ENCODE data around the gene PRDM4.

PRDM4 gene

DNA sequence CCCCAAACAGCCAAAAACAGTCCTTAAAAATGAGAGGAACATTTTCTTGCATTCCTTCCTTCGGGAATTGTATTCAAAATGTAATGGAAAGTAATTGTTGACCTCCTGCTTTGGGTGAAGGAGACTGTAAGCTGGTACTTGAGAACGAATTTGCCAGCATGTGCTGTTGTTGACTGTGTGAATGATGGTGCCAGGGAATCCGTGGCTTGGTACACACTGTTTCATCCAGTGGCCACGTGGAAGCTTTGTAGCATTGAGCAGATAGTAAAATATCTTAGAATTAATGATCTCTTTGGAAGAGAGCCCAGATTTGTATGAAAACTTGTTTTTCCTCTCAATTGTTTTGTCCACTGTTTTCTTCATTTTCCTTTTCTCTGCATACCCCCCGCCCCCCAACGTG lies 15.2 kb upstream of the PRDM4 start:
- peak overlapping the region; percentile 51 for H3K4me3 Mint-ChIP-seq
- H3K27ac Mint-ChIP-seq, result no peak overlapping the region
- TF ChIP-seq, protein P1, sequence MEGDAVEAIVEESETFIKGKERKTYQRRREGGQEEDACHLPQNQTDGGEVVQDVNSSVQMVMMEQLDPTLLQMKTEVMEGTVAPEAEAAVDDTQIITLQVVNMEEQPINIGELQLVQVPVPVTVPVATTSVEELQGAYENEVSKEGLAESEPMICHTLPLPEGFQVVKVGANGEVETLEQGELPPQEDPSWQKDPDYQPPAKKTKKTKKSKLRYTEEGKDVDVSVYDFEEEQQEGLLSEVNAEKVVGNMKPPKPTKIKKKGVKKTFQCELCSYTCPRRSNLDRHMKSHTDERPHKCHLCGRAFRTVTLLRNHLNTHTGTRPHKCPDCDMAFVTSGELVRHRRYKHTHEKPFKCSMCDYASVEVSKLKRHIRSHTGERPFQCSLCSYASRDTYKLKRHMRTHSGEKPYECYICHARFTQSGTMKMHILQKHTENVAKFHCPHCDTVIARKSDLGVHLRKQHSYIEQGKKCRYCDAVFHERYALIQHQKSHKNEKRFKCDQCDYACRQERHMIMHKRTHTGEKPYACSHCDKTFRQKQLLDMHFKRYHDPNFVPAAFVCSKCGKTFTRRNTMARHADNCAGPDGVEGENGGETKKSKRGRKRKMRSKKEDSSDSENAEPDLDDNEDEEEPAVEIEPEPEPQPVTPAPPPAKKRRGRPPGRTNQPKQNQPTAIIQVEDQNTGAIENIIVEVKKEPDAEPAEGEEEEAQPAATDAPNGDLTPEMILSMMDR (IDR thresholded peaks at IDR 0.05), result no peak
- H3K36me3 Mint-ChIP-seq (ENCODE audit: low read depth), result no peaks in the 10 kb centered on the region
- H3K9me3 Mint-ChIP-seq, result no peaks in the 10 kb centered on the region
- H3K27me3 Mint-ChIP-seq (ENCODE audit: low read depth, poor library complexity), result peaks cover 96% of the 10 kb centered on the region
- no peak for DNase-seq
- peaks cover 5% of the 10 kb centered on the region for H3K4me1 Mint-ChIP-seq

DNA sequence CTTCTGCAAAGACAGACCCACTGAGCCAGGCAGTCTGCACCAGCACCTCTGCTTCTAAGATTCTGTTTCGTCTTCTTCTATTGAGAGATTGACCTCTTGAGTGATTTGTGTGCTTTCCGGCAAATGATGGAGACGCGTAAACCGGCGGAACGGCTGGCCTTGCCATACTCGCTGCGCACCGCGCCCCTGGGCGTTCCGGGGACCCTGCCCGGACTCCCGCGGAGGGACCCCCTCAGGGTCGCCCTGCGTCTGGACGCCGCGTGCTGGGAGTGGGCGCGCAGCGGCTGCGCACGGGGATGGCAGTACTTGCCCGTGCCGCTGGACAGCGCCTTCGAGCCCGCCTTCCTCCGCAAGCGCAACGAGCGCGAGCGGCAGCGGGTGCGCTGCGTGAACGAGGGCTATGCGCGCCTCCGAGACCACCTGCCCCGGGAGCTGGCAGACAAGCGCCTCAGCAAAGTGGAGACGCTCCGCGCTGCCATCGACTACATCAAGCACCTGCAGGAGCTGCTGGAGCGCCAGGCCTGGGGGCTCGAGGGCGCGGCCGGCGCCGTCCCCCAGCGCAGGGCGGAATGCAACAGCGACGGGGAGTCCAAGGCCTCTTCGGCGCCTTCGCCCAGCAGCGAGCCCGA lies 14.3 kb upstream of the PRDM4 start:
- H3K27me3 Mint-ChIP-seq (ENCODE audit: low read depth, poor library complexity), result peaks cover 99% of the 10 kb centered on the region
- peaks cover 5% of the 10 kb centered on the region for H3K4me1 Mint-ChIP-seq
- no peak overlapping the region for H3K27ac Mint-ChIP-seq
- H3K4me3 Mint-ChIP-seq, result peak overlapping the region; percentile 74
- peak; percentile 74 for DNase-seq
- TF ChIP-seq, protein P1 (IDR thresholded peaks at IDR 0.05), result peak; percentile 34
- no peaks in the 10 kb centered on the region for H3K36me3 Mint-ChIP-seq (ENCODE audit: low read depth)
- H3K9me3 Mint-ChIP-seq, result no peaks in the 10 kb centered on the region

DNA sequence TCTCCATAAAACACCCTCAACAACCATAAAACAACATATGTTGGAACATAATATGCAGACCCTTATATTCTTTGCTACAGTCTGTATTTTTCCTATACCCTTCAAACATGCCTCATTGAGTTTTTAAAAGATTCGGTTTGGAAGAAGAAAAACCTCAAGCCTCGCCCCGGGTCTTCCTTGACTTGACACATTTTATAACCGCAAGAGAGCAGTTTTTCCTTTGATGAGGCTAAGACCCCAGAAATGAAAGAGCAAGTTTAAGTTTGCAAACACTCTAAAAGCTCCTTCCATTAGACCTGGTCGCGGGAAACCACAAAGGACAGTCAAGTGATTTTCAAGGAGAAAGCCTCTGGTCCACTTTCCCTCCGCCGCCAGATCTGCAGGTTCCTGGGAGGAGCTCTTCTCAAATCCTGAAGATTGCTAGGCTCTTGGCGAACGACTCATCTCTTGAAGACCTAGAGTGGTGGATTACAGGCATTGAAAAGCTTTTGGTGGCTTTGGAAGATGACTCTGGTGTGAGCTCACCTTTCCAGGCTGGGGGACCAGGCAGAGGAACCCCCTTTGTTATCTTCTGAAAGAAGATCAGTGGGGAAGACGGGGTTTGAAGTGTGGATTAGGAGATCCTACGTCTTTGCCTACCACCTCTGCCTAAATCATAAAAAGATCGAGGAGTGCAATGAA lies 13.6 kb upstream of the PRDM4 start, which contains the start of gene ASCL4:
Gene ASCL4 (plus strand): TSS at position 356 of the 681 bp plus-strand sequence. CDS start 515 bp downstream, outside the sequence.
- Mint-ChIP-seq H3K27me3 (ENCODE audit: low read depth, poor library complexity) (peaks cover 96% of the 10 kb centered on the region), H3K9me3 (no peaks in the 10 kb centered on the region), H3K4me1 (peaks cover 5% of the 10 kb centered on the region), H3K36me3 (ENCODE audit: low read depth) (no peaks in the 10 kb centered on the region), H3K4me3 (peak within 1 kb of the TSS; percentile 74), H3K27ac (no peak within 1 kb of the TSS)
- no peak for DNase-seq
- TF ChIP-seq, protein P1 (IDR thresholded peaks at IDR 0.05), result no peak

DNA sequence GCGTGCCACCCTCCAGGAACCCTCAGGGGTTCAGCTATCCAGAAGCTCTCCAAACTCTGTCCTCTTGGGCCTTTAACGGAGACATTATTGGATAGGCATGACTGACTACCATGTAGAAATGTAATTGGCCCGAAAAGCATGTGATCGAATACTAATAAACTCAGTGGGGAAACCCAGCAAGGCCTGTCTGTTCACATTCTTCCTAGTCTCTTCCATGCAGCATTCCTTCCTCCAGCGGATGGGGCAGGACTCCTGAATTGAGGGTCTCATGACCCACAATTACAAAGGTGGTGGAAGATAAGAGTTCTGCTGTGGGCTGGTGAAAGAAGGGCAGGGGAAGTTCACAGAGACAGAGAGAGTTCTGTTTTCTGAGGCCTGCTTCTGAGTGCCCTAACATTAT lies 6.5 kb upstream of the PRDM4 start:
- DNase-seq, result no peak
- TF ChIP-seq, protein P1 (IDR thresholded peaks at IDR 0.05), result no peak
- Mint-ChIP-seq H3K4me3 (no peak overlapping the region), H3K9me3 (no peaks in the 10 kb centered on the region), H3K4me1 (no peaks in the 10 kb centered on the region), H3K27ac (no peak overlapping the region), H3K36me3 (ENCODE audit: low read depth) (no peaks in the 10 kb centered on the region), H3K27me3 (ENCODE audit: low read depth, poor library complexity) (peaks cover 56% of the 10 kb centered on the region)

DNA sequence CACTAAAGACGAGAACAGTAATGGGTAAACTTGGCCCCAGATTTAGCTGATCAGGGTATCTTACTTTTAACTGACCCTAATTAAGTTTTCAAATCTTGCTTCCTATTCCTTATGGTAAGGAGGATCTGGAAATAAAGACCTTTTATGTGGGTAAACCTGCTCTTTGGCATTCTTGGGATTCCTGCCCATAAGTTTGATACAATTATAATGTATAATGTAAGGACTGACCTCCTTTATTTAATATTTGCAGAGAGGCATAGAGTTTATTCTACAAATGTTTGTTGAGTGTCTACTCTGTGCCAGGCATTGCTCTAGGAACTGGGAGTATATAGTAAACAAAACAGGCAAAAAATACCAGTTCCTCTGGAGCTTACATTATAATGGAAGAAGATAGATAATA lies 4.4 kb upstream of the PRDM4 start:
- Mint-ChIP-seq H3K27me3 (ENCODE audit: low read depth, poor library complexity) (peaks cover 44% of the 10 kb centered on the region), H3K27ac (no peak overlapping the region), H3K9me3 (no peaks in the 10 kb centered on the region), H3K4me1 (peaks cover 7% of the 10 kb centered on the region), H3K4me3 (no peak overlapping the region), H3K36me3 (ENCODE audit: low read depth) (no peaks in the 10 kb centered on the region)
- TF ChIP-seq, protein P1 (IDR thresholded peaks at IDR 0.05), result no peak
- no peak for DNase-seq
